Measurements from ENCODE around the gene SLC35F3.

Gene SLC35F3

GRCh38 chr1:234321231-234321630 lies 416.8 kb downstream of the SLC35F3 start:
- DNase-seq (ENCODE audit: low read depth): no peak

GRCh38 chr1:234322097-234322496 lies 417.6 kb downstream of the SLC35F3 start:
- no peak for DNase-seq (ENCODE audit: low read depth)

- peak; percentile 44 for DNase-seq (ENCODE audit: low read depth)
Measured at GRCh38 chr1:234322979-234323378, 418.5 kb downstream of the SLC35F3 start.

- DNase-seq (ENCODE audit: low read depth): no peak
Measured at GRCh38 chr1:234324821-234325220, 420.3 kb downstream of the SLC35F3 start.

GRCh38 chr1:234325878-234326496 lies 421.5 kb downstream of the SLC35F3 start:
- DNase-seq (ENCODE audit: low read depth): no peak

GRCh38 chr1:234326497-234327366 lies 422.3 kb downstream of the SLC35F3 start:
- peak; percentile 57 for DNase-seq (ENCODE audit: low read depth)

- DNase-seq (ENCODE audit: low read depth): no peak
Measured at GRCh38 chr1:234327577-234328164, 423.2 kb downstream of the SLC35F3 start.

- DNase-seq (ENCODE audit: low read depth): no peak
Measured at GRCh38 chr1:234330843-234331215, 426.4 kb downstream of the SLC35F3 start.

GRCh38 chr1:234331507-234331906 lies 427.0 kb downstream of the SLC35F3 start:
- no peak for DNase-seq (ENCODE audit: low read depth)

- DNase-seq (ENCODE audit: low read depth): no peak
Measured at GRCh38 chr1:234336359-234336758, 431.9 kb downstream of the SLC35F3 start.

- no peak for DNase-seq (ENCODE audit: low read depth)
Measured at GRCh38 chr1:234337233-234337632, 432.8 kb downstream of the SLC35F3 start.

GRCh38 chr1:234340528-234340927 lies 436.1 kb downstream of the SLC35F3 start:
- DNase-seq (ENCODE audit: low read depth): no peak

GRCh38 chr1:234342774-234343173 lies 438.3 kb downstream of the SLC35F3 start:
- DNase-seq (ENCODE audit: low read depth): no peak

- no peak for DNase-seq (ENCODE audit: low read depth)
Measured at GRCh38 chr1:234345237-234345636, 440.8 kb downstream of the SLC35F3 start.

- DNase-seq (ENCODE audit: low read depth): no peak
Measured at GRCh38 chr1:234348964-234349363, 444.5 kb downstream of the SLC35F3 start.

- no peak for DNase-seq (ENCODE audit: low read depth)
Measured at GRCh38 chr1:234355782-234356510, 451.5 kb downstream of the SLC35F3 start.

GRCh38 chr1:234356615-234357269 lies 452.3 kb downstream of the SLC35F3 start:
- peak; percentile 28 for DNase-seq (ENCODE audit: low read depth)

- no peak for DNase-seq (ENCODE audit: low read depth)
Measured at GRCh38 chr1:234357831-234358230, 453.4 kb downstream of the SLC35F3 start.

GRCh38 chr1:234361102-234361603 lies 456.7 kb downstream of the SLC35F3 start:
- DNase-seq (ENCODE audit: low read depth): no peak

GRCh38 chr1:234362558-234362957 lies 458.1 kb downstream of the SLC35F3 start:
- no peak for DNase-seq (ENCODE audit: low read depth)

GRCh38 chr1:234368320-234369032 lies 464.0 kb downstream of the SLC35F3 start:
- no peak for DNase-seq (ENCODE audit: low read depth)
